Memory B cell (primary cell): Measurements from ENCODE around the gene TFDP3.

Experiments used
- ATAC-seq: fragments of 150-1000 bp; cut with Tn5 transposase; 2 replicates; pipeline ENCODE4 v1.10.0; 2021; ENCODE audit warnings: low read depth, mild to moderate bottlenecking, moderate library complexity
- DNase-seq, 2 donors: peaks; one replicate each; pipeline ENCODE4 v3.0.0; 2022; ENCODE audit warnings: low spot score in 2 of 2
- H3K27ac Mint-ChIP-seq: one replicate; pipeline ENCODE4 v1.8.0; 2022; ENCODE audit warnings: mild to moderate bottlenecking, moderate library complexity, mixed read lengths
- H3K27me3 Mint-ChIP-seq: one replicate; pipeline ENCODE4 v1.8.0; 2022; ENCODE audit warnings: mixed read lengths
- H3K36me3 Mint-ChIP-seq: one replicate; pipeline ENCODE4 v1.8.0; 2022; ENCODE audit warnings: mild to moderate bottlenecking, mixed read lengths
- H3K4me1 Mint-ChIP-seq: one replicate; pipeline ENCODE4 v1.8.0; 2022; ENCODE audit warnings: mixed read lengths
- H3K4me3 Mint-ChIP-seq: one replicate; pipeline ENCODE4 v1.8.0; 2022; ENCODE audit warnings: mild to moderate bottlenecking, moderate library complexity, mixed read lengths
- H3K9me3 Mint-ChIP-seq: one replicate; pipeline ENCODE4 v1.8.0; 2022; ENCODE audit warnings: mixed read lengths

The TFDP3 gene

GRCh38 chrX:133218329-133218728 is at the start of gene TFDP3:
TSS of gene TFDP3 (minus strand) at chrX:133218354. CDS start at chrX:133218259, 95 bp downstream.
- Mint-ChIP-seq H3K27ac (no peak within 1 kb of the TSS), H3K36me3 (no peaks in the 10 kb centered on the region), H3K4me3 (no peak within 1 kb of the TSS)

GRCh38 chrX:133267621-133268020 is 49.5 kb upstream of the TFDP3 start:
- DNase-seq: no peak
- ATAC-seq: no peak
- no peaks in the 10 kb centered on the region for H3K27me3 Mint-ChIP-seq
- no peaks in the 10 kb centered on the region for H3K4me1 Mint-ChIP-seq
- H3K36me3 Mint-ChIP-seq: no peaks in the 10 kb centered on the region
- no peak overlapping the region for H3K27ac Mint-ChIP-seq
- no peak overlapping the region for H3K4me3 Mint-ChIP-seq
- H3K9me3 Mint-ChIP-seq: no peaks in the 10 kb centered on the region

More at GRCh38 chrX:133218329-133218728, at the start of gene TFDP3:
- DNase-seq: no peak
- Mint-ChIP-seq H3K9me3 (no peaks in the 10 kb centered on the region), H3K27me3 (no peaks in the 10 kb centered on the region), H3K4me1 (no peaks in the 10 kb centered on the region)
- no peak for ATAC-seq

GRCh38 chrX:133265331-133265730 is 47.2 kb upstream of the TFDP3 start:
- no peak for ATAC-seq
- H3K4me3 Mint-ChIP-seq: no peak overlapping the region
- H3K27me3 Mint-ChIP-seq: no peaks in the 10 kb centered on the region
- DNase-seq: no peak
- H3K9me3 Mint-ChIP-seq: no peaks in the 10 kb centered on the region
- H3K36me3 Mint-ChIP-seq: no peaks in the 10 kb centered on the region
- no peaks in the 10 kb centered on the region for H3K4me1 Mint-ChIP-seq
- no peak overlapping the region for H3K27ac Mint-ChIP-seq

- no peaks in the 10 kb centered on the region for H3K4me1 Mint-ChIP-seq
- no peaks in the 10 kb centered on the region for H3K27me3 Mint-ChIP-seq
- no peaks in the 10 kb centered on the region for H3K9me3 Mint-ChIP-seq
- ATAC-seq: no peak
- no peak overlapping the region for H3K27ac Mint-ChIP-seq
- no peak overlapping the region for H3K4me3 Mint-ChIP-seq
- no peaks in the 10 kb centered on the region for H3K36me3 Mint-ChIP-seq
- DNase-seq: no peak
These were observed 40.3 kb upstream of the TFDP3 start for GRCh38 chrX:133258481-133258880.

- H3K27ac Mint-ChIP-seq: no peak overlapping the region
These were observed 36.5 kb upstream of the TFDP3 start for GRCh38 chrX:133254666-133255065.

GRCh38 chrX:133251204-133251603 is 33.0 kb upstream of the TFDP3 start:
- no peak overlapping the region for H3K27ac Mint-ChIP-seq
- H3K4me1 Mint-ChIP-seq: no peaks in the 10 kb centered on the region
- DNase-seq (no peak), ATAC-seq (no peak)
- no peaks in the 10 kb centered on the region for H3K27me3 Mint-ChIP-seq
- H3K4me3 Mint-ChIP-seq: no peak overlapping the region
- no peaks in the 10 kb centered on the region for H3K9me3 Mint-ChIP-seq
- no peaks in the 10 kb centered on the region for H3K36me3 Mint-ChIP-seq

More at GRCh38 chrX:133254666-133255065, 36.5 kb upstream of the TFDP3 start:
- ATAC-seq (no peak), DNase-seq (no peak)
- Mint-ChIP-seq H3K4me1 (no peaks in the 10 kb centered on the region), H3K36me3 (no peaks in the 10 kb centered on the region), H3K4me3 (no peak overlapping the region), H3K9me3 (no peaks in the 10 kb centered on the region), H3K27me3 (no peaks in the 10 kb centered on the region)

GRCh38 chrX:133250184-133251100 is 32.3 kb upstream of the TFDP3 start:
- Mint-ChIP-seq H3K9me3 (no peaks in the 10 kb centered on the region), H3K27ac (no peak overlapping the region), H3K27me3 (no peaks in the 10 kb centered on the region), H3K4me3 (no peak overlapping the region), H3K4me1 (no peaks in the 10 kb centered on the region), H3K36me3 (no peaks in the 10 kb centered on the region)
- DNase-seq (no peak), ATAC-seq (no peak)

- Mint-ChIP-seq H3K36me3 (no peaks in the 10 kb centered on the region), H3K27me3 (no peaks in the 10 kb centered on the region), H3K9me3 (no peaks in the 10 kb centered on the region), H3K4me3 (no peak overlapping the region), H3K27ac (no peak overlapping the region), H3K4me1 (no peaks in the 10 kb centered on the region)
- ATAC-seq: no peak
- DNase-seq: no peak
These were observed 31.3 kb upstream of the TFDP3 start for GRCh38 chrX:133249266-133250058.

- DNase-seq (no peak), ATAC-seq (no peak)
- Mint-ChIP-seq H3K36me3 (no peaks in the 10 kb centered on the region), H3K4me1 (no peaks in the 10 kb centered on the region), H3K9me3 (no peaks in the 10 kb centered on the region), H3K27me3 (no peaks in the 10 kb centered on the region), H3K27ac (no peak overlapping the region), H3K4me3 (no peak overlapping the region)
These were observed 30.0 kb upstream of the TFDP3 start for GRCh38 chrX:133248177-133248576.

GRCh38 chrX:133246921-133247320 is 28.8 kb upstream of the TFDP3 start:
- H3K4me3 Mint-ChIP-seq: no peak overlapping the region
- no peaks in the 10 kb centered on the region for H3K36me3 Mint-ChIP-seq
- H3K4me1 Mint-ChIP-seq: no peaks in the 10 kb centered on the region
- no peak overlapping the region for H3K27ac Mint-ChIP-seq
- ATAC-seq: no peak
- no peaks in the 10 kb centered on the region for H3K9me3 Mint-ChIP-seq
- H3K27me3 Mint-ChIP-seq: no peaks in the 10 kb centered on the region
- no peak for DNase-seq

- Mint-ChIP-seq H3K9me3 (peaks cover 1% of the 10 kb centered on the region), H3K4me3 (no peak overlapping the region), H3K27ac (no peak overlapping the region), H3K4me1 (no peaks in the 10 kb centered on the region), H3K36me3 (no peaks in the 10 kb centered on the region), H3K27me3 (peaks cover 1% of the 10 kb centered on the region)
- DNase-seq (no peak), ATAC-seq (no peak)
These were observed 17.7 kb upstream of the TFDP3 start for GRCh38 chrX:133235830-133236229.

- no peaks in the 10 kb centered on the region for H3K4me1 Mint-ChIP-seq
- peaks cover 1% of the 10 kb centered on the region for H3K9me3 Mint-ChIP-seq
- no peak overlapping the region for H3K4me3 Mint-ChIP-seq
- no peak for ATAC-seq
- no peak for DNase-seq
- H3K36me3 Mint-ChIP-seq: no peaks in the 10 kb centered on the region
- H3K27ac Mint-ChIP-seq: no peak overlapping the region
- peaks cover 1% of the 10 kb centered on the region for H3K27me3 Mint-ChIP-seq
These were observed 14.2 kb upstream of the TFDP3 start for GRCh38 chrX:133232331-133232730.

- no peaks in the 10 kb centered on the region for H3K27me3 Mint-ChIP-seq
- ATAC-seq: no peak
These were observed 11.2 kb upstream of the TFDP3 start for GRCh38 chrX:133229361-133229760.

GRCh38 chrX:133215747-133216146 is 2.4 kb downstream of the TFDP3 start:
- H3K9me3 Mint-ChIP-seq: no peaks in the 10 kb centered on the region
- no peaks in the 10 kb centered on the region for H3K27me3 Mint-ChIP-seq
- H3K36me3 Mint-ChIP-seq: no peaks in the 10 kb centered on the region
- no peak for DNase-seq
- H3K27ac Mint-ChIP-seq: no peak overlapping the region
- ATAC-seq: no peak
- H3K4me1 Mint-ChIP-seq: no peaks in the 10 kb centered on the region
- H3K4me3 Mint-ChIP-seq: no peak overlapping the region

More at GRCh38 chrX:133229361-133229760, 11.2 kb upstream of the TFDP3 start:
- no peaks in the 10 kb centered on the region for H3K4me1 Mint-ChIP-seq
- H3K27ac Mint-ChIP-seq: no peak overlapping the region
- no peak overlapping the region for H3K4me3 Mint-ChIP-seq
- H3K9me3 Mint-ChIP-seq: no peaks in the 10 kb centered on the region
- H3K36me3 Mint-ChIP-seq: no peaks in the 10 kb centered on the region
- no peak for DNase-seq
